SK-N-SH treated with all-trans-retinoic acid at 6 μM for 48 hours (cell line): ENCODE measurements around the gene GPHA2.

Experiments used
- ATAC-seq: fragments of 200-7000 bp; cut with Tn5 transposase; 3 replicates; pipeline ENCODE4 v1.9.1; 2020; ENCODE audit warnings: mild to moderate bottlenecking, moderate library complexity
- ARNTL ChIP-seq: fragments of 450-650 bp; formaldehyde crosslinking; IDR thresholded peaks from 2 replicates; pipeline ENCODE4 v1.5.0; 2020; ENCODE audit warnings: low read depth, mild to moderate bottlenecking, moderate library complexity, borderline replicate concordance
- BACH2 ChIP-seq: fragments of 250-450 bp; sonication (Bioruptor Pico); IDR thresholded peaks from 2 replicates; pipeline ENCODE4 v1.9.0; 2021; ENCODE audit warnings: mild to moderate bottlenecking, borderline replicate concordance
- CSDC2 ChIP-seq: fragments of 250-450 bp; sonication (Bioruptor Pico); IDR thresholded peaks from 2 replicates; pipeline ENCODE4 v1.5.0; 2020; ENCODE audit warnings: mild to moderate bottlenecking, moderate library complexity
- CSRNP3 ChIP-seq: fragments of 250-450 bp; sonication (Bioruptor Pico); IDR thresholded peaks from 2 replicates; pipeline ENCODE4 v1.5.1; 2021; ENCODE audit warnings: mild to moderate bottlenecking, moderate library complexity
- ESRRG ChIP-seq: fragments of 250-450 bp; sonication (Bioruptor Pico); IDR thresholded peaks from 2 replicates; pipeline ENCODE4 v1.6.1; 2021; ENCODE audit warnings: mild to moderate bottlenecking
- ISL1 ChIP-seq: fragments of 250-450 bp; sonication (Bioruptor Pico); IDR thresholded peaks from 2 replicates; pipeline ENCODE4 v2.1.2; 2022; ENCODE audit warnings: mild to moderate bottlenecking, moderate library complexity
- POU6F1 ChIP-seq: fragments of 250-450 bp; sonication (Bioruptor Pico); IDR thresholded peaks from 2 replicates; pipeline ENCODE4 v1.8.0; 2021; ENCODE audit warnings: low read depth, mild to moderate bottlenecking, moderate library complexity, borderline replicate concordance
- PPARA ChIP-seq: fragments of 250-450 bp; sonication (Bioruptor Pico); IDR thresholded peaks from 2 replicates; pipeline ENCODE4 v1.5.0; 2020; ENCODE audit warnings: mild to moderate bottlenecking, borderline replicate concordance
- RARB ChIP-seq: fragments of 250-450 bp; sonication (Bioruptor Pico); IDR thresholded peaks from 2 replicates; pipeline ENCODE4 v1.8.0; 2021; ENCODE audit warnings: mild to moderate bottlenecking, moderate library complexity
- SNAI2 ChIP-seq: fragments of 250-450 bp; sonication (Bioruptor Pico); IDR thresholded peaks from 2 replicates; pipeline ENCODE4 v1.5.0; 2020; ENCODE audit warnings: mild to moderate bottlenecking, moderate library complexity
- TCF4 ChIP-seq: fragments of 250-450 bp; sonication (Bioruptor Pico); IDR thresholded peaks from 2 replicates; pipeline ENCODE4 v1.8.0; 2021; ENCODE audit warnings: mild to moderate bottlenecking, moderate library complexity, borderline replicate concordance
- TOX ChIP-seq: fragments of 250-450 bp; sonication (Bioruptor Pico); IDR thresholded peaks from 2 replicates; pipeline ENCODE4 v1.8.0; 2021; ENCODE audit warnings: mild to moderate bottlenecking, moderate library complexity, borderline replicate concordance
- TSHZ2 ChIP-seq: fragments of 250-450 bp; sonication (Bioruptor Pico); IDR thresholded peaks from 2 replicates; pipeline ENCODE4 v1.5.0; 2020; ENCODE audit warnings: mild to moderate bottlenecking, moderate library complexity
- ZC3H10 ChIP-seq: fragments of 250-450 bp; sonication (Bioruptor Pico); IDR thresholded peaks from 2 replicates; pipeline ENCODE4 v1.5.1; 2021; ENCODE audit warnings: mild to moderate bottlenecking, moderate library complexity
- ZFP3 ChIP-seq: fragments of 250-450 bp; sonication (Bioruptor Pico); IDR thresholded peaks from 2 replicates; pipeline ENCODE4 v1.5.0; 2020; ENCODE audit warnings: mild to moderate bottlenecking, moderate library complexity
- ZFP30 ChIP-seq: fragments of 450-650 bp; formaldehyde crosslinking; IDR thresholded peaks from 2 replicates; pipeline ENCODE4 v1.5.0; 2022; ENCODE audit warnings: mild to moderate bottlenecking, moderate library complexity
- ZNF565 ChIP-seq: fragments of 450-650 bp; formaldehyde crosslinking; conservative IDR thresholded peaks from 2 replicates; pipeline ENCODE4 v1.5.0; 2020; ENCODE audit warnings: low read depth, mild to moderate bottlenecking, moderate library complexity
- ZNF70 ChIP-seq: fragments of 450-650 bp; formaldehyde crosslinking; IDR thresholded peaks from 2 replicates; pipeline ENCODE4 v1.5.0; 2020; ENCODE audit warnings: mild to moderate bottlenecking, moderate library complexity
- ZNF8 ChIP-seq: fragments of 450-650 bp; formaldehyde crosslinking; IDR thresholded peaks from 2 replicates; pipeline ENCODE4 v1.5.0; 2020; ENCODE audit warnings: mild to moderate bottlenecking, moderate library complexity
- TF ChIP-seq, protein P1 (sequence below): fragments of 250-450 bp; sonication (Bioruptor Pico); IDR thresholded peaks from 2 replicates; pipeline ENCODE4 v1.8.0; 2020; ENCODE audit warnings: mild to moderate bottlenecking, moderate library complexity, borderline replicate concordance

The GPHA2 gene

GRCh38 chr11:64933213-64933934 is 2.3 kb downstream of the GPHA2 start:
- ATAC-seq = no peak
- TF ChIP-seq ZC3H10 (CRISPR knock-in tag) (no peak), ZFP30 (CRISPR knock-in tag) (no peak), SNAI2 (no peak), CSDC2 (CRISPR knock-in tag) (no peak), PPARA (CRISPR knock-in tag) (no peak), ARNTL (CRISPR knock-in tag) (no peak), RARB (no peak), CSRNP3 (CRISPR knock-in tag) (no peak), POU6F1 (CRISPR knock-in tag) (no peak), BACH2 (CRISPR knock-in tag) (no peak), TCF4 (CRISPR knock-in tag) (no peak), TSHZ2 (CRISPR knock-in tag) (no peak), ESRRG (CRISPR knock-in tag) (no peak), ZNF565 (no peak), ZNF8 (no peak)
- TF ChIP-seq, protein P1, sequence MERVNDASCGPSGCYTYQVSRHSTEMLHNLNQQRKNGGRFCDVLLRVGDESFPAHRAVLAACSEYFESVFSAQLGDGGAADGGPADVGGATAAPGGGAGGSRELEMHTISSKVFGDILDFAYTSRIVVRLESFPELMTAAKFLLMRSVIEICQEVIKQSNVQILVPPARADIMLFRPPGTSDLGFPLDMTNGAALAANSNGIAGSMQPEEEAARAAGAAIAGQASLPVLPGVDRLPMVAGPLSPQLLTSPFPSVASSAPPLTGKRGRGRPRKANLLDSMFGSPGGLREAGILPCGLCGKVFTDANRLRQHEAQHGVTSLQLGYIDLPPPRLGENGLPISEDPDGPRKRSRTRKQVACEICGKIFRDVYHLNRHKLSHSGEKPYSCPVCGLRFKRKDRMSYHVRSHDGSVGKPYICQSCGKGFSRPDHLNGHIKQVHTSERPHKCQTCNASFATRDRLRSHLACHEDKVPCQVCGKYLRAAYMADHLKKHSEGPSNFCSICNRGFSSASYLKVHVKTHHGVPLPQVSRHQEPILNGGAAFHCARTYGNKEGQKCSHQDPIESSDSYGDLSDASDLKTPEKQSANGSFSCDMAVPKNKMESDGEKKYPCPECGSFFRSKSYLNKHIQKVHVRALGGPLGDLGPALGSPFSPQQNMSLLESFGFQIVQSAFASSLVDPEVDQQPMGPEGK = no peak

- ATAC-seq = no peak
These were observed 3.4 kb downstream of the GPHA2 start for GRCh38 chr11:64932324-64932723.

GRCh38 chr11:64931290-64931689 is 4.4 kb downstream of the GPHA2 start:
- no peak for ATAC-seq

More at GRCh38 chr11:64932324-64932723, 3.4 kb downstream of the GPHA2 start:
- TF ChIP-seq TCF4 (CRISPR knock-in tag) (no peak), POU6F1 (CRISPR knock-in tag) (no peak), ZNF70 (CRISPR knock-in tag) (no peak), ZC3H10 (CRISPR knock-in tag) (no peak), ZFP3 (CRISPR knock-in tag) (no peak), ZNF8 (no peak), PPARA (CRISPR knock-in tag) (no peak)

More at GRCh38 chr11:64931290-64931689, 4.4 kb downstream of the GPHA2 start:
- TF ChIP-seq ZFP30 (CRISPR knock-in tag) (no peak), ZNF565 (no peak), TOX (CRISPR knock-in tag) (no peak), ISL1 (CRISPR knock-in tag) (no peak), ESRRG (CRISPR knock-in tag) (no peak), ZNF70 (CRISPR knock-in tag) (no peak), TCF4 (CRISPR knock-in tag) (no peak), ZC3H10 (CRISPR knock-in tag) (no peak), ZNF8 (no peak), TSHZ2 (CRISPR knock-in tag) (no peak)
